PC-3 (cell line): ENCODE results near the gene ITGAL. TPM values are rescaled to one million over a fixed set of nuclear protein-coding genes. Genes with fewer than 3 reads are reported as not detected.
"Not testable (repeated sequence)": the region's sequence is repeated elsewhere in the genome, so short reads cannot be mapped to it uniquely, and the experiment has no call there.

Experiments used
- ATAC-seq: fragments of 200-7000 bp; cut with Tn5 transposase; 2 replicates; pipeline ENCODE4 v1.9.1; 2020; ENCODE audit warnings: mild to moderate bottlenecking, moderate library complexity
- BruUV-seq: library from RNA; stranded (reverse); fragments of 400-500 nt; replicated peaks from 2 replicates; lab custom pipeline; 2021; lab: Mats Ljungman, UMichigan
- CTCF ChIA-PET: fragments of 300-600 bp; sonication (Branson Sonifier 250); formaldehyde crosslinking; loops from one replicate; lab custom pipeline; 2022; ENCODE audit warnings: antibody characterized with exemption; lab: Charles Lee
- POLR2A ChIA-PET: fragments of 300-600 bp; sonication (Branson Sonifier 250); formaldehyde crosslinking; loops from one replicate; lab custom pipeline; 2022; ENCODE audit warnings: antibody characterized with exemption; ENCODE audit not compliant: unreplicated experiment; lab: Charles Lee
- DNase-seq: peaks from one replicate; pipeline ENCODE4 v3.0.0-alpha.2; 2015
- H2AFZ ChIP-seq: fragments of 300-600 bp; sonication (generic); 2 replicates; pipeline ENCODE4 v1.6.0; 2016; ENCODE audit warnings: antibody characterized with exemption, low read length
- H3F3A ChIP-seq: fragments of 300-600 bp; sonication (generic); one replicate; pipeline ENCODE4 v1.6.0; 2017; ENCODE audit warnings: antibody characterized with exemption, low read length, control low read depth, mild to moderate bottlenecking; ENCODE audit not compliant: unreplicated experiment
- H3K27ac ChIP-seq: fragments of 300-600 bp; sonication (generic); 2 replicates; pipeline ENCODE4 v1.5.1; 2016; ENCODE audit warnings: mild to moderate bottlenecking, low read length
- H3K27me3 ChIP-seq: fragments of 300-600 bp; sonication (generic); 2 replicates; pipeline ENCODE4 v1.6.1; 2016; ENCODE audit warnings: low read length, mixed read lengths
- H3K36me3 ChIP-seq: fragments of 300-600 bp; sonication (generic); 2 replicates; pipeline ENCODE4 v1.6.1; 2016; ENCODE audit warnings: low read depth, mixed run types, low read length, mixed read lengths
- H3K4me1 ChIP-seq: fragments of 300-600 bp; sonication (generic); 2 replicates; pipeline ENCODE4 v1.5.1; 2016; ENCODE audit warnings: low read length; ENCODE audit not compliant: insufficient read depth
- H3K4me2 ChIP-seq: fragments of 300-600 bp; sonication (generic); 2 replicates; pipeline ENCODE4 v1.6.0; 2016; ENCODE audit warnings: low read length
- H3K4me3 ChIP-seq: fragments of 300-600 bp; sonication (generic); 2 replicates; pipeline ENCODE4 v1.5.1; 2016; ENCODE audit warnings: mild to moderate bottlenecking, low read length, mixed read lengths
- H3K79me2 ChIP-seq: fragments of 300-600 bp; sonication (generic); 2 replicates; pipeline ENCODE4 v1.6.1; 2017; ENCODE audit warnings: low read length, mixed read lengths
- H3K9ac ChIP-seq: fragments of 300-600 bp; sonication (generic); 2 replicates; pipeline ENCODE4 v1.6.0; 2016; ENCODE audit warnings: mild to moderate bottlenecking, low read length
- H3K9me2 ChIP-seq: fragments of 300-600 bp; sonication (generic); replicated peaks from 2 replicates; pipeline ENCODE4 v1.6.1; 2016; ENCODE audit warnings: mixed run types, low read length, mixed read lengths
- H3K9me3 ChIP-seq: fragments of 300-600 bp; sonication (generic); 2 replicates; pipeline ENCODE4 v1.6.1; 2016; ENCODE audit warnings: low read length, mixed read lengths
- H4K20me1 ChIP-seq: fragments of 300-600 bp; sonication (generic); 2 replicates; pipeline ENCODE4 v1.6.1; 2016; ENCODE audit warnings: low read length, mixed read lengths
- CTCF ChIP-seq: fragments of 300-600 bp; sonication (generic); conservative IDR thresholded peaks from 2 replicates; pipeline ENCODE4 v1.5.1; 2017; ENCODE audit warnings: antibody characterized with exemption, low read depth, mild to moderate bottlenecking, low read length
- EZH2 ChIP-seq: fragments of 300-600 bp; sonication (generic); IDR thresholded peaks from one replicate; pipeline ENCODE4 v1.6.1; 2017; ENCODE audit warnings: antibody characterized with exemption, mild to moderate bottlenecking, low read length; ENCODE audit not compliant: unreplicated experiment
- EZH2phosphoT487 ChIP-seq: fragments of 300-600 bp; sonication (generic); IDR thresholded peaks from 2 replicates; pipeline ENCODE4 v1.6.1; 2018; ENCODE audit warnings: mild to moderate bottlenecking, antibody characterized with exemption, low read length, borderline replicate concordance
- intact Hi-C: fragments of 100-400 bp; cut with micrococcal nuclease; formaldehyde crosslinking; loops from 2 replicates; pipeline ENCODE4 v1.9.0; 2023
- total RNA-seq: library from RNA; depleted of rRNA; stranded (reverse); fragments of >200 nt; gene quantifications from 2 replicates; pipeline ENCODE4 v1.2.3, GENCODE V29; 2014

Gene ITGAL
- total RNA-seq, 1 experiment from 2014 or later = not detected

DNA sequence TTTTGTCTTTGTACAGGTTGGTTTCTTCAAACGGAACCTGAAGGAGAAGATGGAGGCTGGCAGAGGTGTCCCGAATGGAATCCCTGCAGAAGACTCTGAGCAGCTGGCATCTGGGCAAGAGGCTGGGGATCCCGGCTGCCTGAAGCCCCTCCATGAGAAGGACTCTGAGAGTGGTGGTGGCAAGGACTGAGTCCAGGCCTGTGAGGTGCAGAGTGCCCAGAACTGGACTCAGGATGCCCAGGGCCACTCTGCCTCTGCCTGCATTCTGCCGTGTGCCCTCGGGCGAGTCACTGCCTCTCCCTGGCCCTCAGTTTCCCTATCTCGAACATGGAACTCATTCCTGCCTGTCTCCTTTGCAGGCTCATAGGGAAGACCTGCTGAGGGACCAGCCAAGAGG is 48.9 kb downstream of the ITGAL start:
- Histone ChIP-seq H3K9ac (no peak overlapping the region), H3K4me2 (no peak overlapping the region), H3K27ac (no peak overlapping the region), H3K4me1 (no peaks in the 10 kb centered on the region), H3K9me2 (no peaks in the 10 kb centered on the region), H3K79me2 (peaks cover 8% of the 10 kb centered on the region), H4K20me1 (no peaks in the 10 kb centered on the region), H3K36me3 (no peaks in the 10 kb centered on the region), H3F3A (no peaks in the 10 kb centered on the region), H2AFZ (no peak overlapping the region), H3K9me3 (no peaks in the 10 kb centered on the region), H3K4me3 (no peak overlapping the region), H3K27me3 (no peaks in the 10 kb centered on the region)
- ChIA-PET POLR2A (no interaction called here), CTCF (no interaction called here)
- intact Hi-C loops = loop anchor here (10.0 kb wide), 2 partner anchors 77 to 113 kb away; partner anchors contain the start of gene SEPHS2
- BruUV-seq = no TSS peak
- no peak for DNase-seq
- no peak for ATAC-seq
- TF ChIP-seq EZH2phosphoT487 (no peak), CTCF (no peak), EZH2 (no peak)

DNA sequence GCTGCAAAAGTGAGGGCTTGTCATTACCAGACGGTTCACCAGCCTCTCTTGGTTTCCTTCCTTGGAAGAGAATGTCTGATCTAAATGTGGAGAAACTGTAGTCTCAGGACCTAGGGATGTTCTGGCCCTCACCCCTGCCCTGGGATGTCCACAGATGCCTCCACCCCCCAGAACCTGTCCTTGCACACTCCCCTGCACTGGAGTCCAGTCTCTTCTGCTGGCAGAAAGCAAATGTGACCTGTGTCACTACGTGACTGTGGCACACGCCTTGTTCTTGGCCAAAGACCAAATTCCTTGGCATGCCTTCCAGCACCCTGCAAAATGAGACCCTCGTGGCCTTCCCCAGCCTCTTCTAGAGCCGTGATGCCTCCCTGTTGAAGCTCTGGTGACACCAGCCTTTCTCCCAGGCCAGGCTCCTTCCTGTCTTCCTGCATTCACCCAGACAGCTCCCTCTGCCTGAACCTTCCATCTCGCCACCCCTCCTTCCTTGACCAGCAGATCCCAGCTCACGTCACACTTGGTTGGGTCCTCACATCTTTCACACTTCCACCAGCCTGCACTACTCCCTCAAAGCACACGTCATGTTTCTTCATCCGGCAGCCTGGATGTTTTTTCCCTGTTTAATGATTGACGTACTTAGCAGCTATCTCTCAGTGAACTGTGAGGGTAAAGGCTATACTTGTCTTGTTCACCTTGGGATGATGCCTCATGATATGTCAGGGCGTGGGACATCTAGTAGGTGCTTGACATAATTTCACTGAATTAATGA is 49.5 kb downstream of the ITGAL start:
- POLR2A ChIA-PET = no interaction called here

DNA sequence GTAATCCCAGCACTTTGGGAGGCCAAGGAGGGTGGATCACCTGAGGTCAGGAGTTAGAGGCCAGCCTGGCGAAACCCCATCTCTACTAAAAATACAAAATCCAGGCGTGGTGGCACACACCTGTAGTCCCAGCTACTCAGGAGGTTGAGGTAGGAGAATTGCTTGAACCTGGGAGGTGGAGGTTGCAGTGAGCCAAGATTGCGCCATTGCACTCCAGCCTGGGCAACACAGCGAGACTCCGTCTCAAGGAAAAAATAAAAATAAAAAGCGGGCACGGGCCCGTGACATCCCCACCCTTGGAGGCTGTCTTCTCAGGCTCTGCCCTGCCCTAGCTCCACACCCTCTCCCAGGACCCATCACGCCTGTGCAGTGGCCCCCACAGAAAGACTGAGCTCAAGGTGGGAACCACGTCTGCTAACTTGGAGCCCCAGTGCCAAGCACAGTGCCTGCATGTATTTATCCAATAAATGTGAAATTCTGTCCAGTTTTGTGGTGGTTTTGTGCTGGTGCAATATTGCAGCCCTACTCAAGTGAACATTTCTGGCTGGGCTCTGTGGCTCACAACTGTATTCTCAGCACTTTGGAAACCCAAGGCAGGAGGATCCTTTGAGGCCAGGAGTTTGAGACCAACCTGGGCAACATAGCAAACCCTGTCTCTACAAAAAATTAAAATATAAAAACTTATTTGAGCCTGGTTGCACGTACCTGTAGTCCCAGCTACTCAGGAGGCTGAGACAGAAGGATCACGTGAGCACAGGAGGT is 50.3 kb downstream of the ITGAL start:
- ATAC-seq, H3K79me2 ChIP-seq, H3K36me3 ChIP-seq, H3K4me2 ChIP-seq, H3K9me3 ChIP-seq, BruUV-seq, H3K4me1 ChIP-seq, H3K9me2 ChIP-seq, POLR2A ChIA-PET, DNase-seq, CTCF ChIA-PET, H3K27ac ChIP-seq, H3K4me3 ChIP-seq, H4K20me1 ChIP-seq, H3K9ac ChIP-seq, H2AFZ ChIP-seq, H3K27me3 ChIP-seq, H3F3A ChIP-seq: not testable (repeated sequence)
- intact Hi-C loops = loop anchor here (10.0 kb wide), 2 partner anchors 78 to 112 kb away; partner anchors contain the start of gene SEPHS2

More for the DNA sequence above, 49.5 kb downstream of the ITGAL start:
- Histone ChIP-seq H4K20me1 (no peaks in the 10 kb centered on the region), H3K79me2 (peaks cover 8% of the 10 kb centered on the region), H3K9ac (no peak overlapping the region), H3K27me3 (no peaks in the 10 kb centered on the region), H3K4me1 (no peaks in the 10 kb centered on the region), H3K27ac (no peak overlapping the region), H2AFZ (no peak overlapping the region), H3K36me3 (no peaks in the 10 kb centered on the region), H3K4me3 (no peak overlapping the region), H3K4me2 (no peak overlapping the region), H3K9me2 (no peaks in the 10 kb centered on the region), H3K9me3 (no peaks in the 10 kb centered on the region), H3F3A (no peaks in the 10 kb centered on the region)
- no peak for ATAC-seq
- no TSS peak for BruUV-seq
- CTCF ChIA-PET = no interaction called here
- TF ChIP-seq CTCF (no peak), EZH2 (no peak), EZH2phosphoT487 (no peak)
- DNase-seq = no peak
- intact Hi-C loops = loop anchor here (10.0 kb wide), 2 partner anchors 77 to 113 kb away; partner anchors contain the start of gene SEPHS2
